ENCODE data around the gene PLXND1. TPM values are rescaled to one million over a fixed set of nuclear protein-coding genes. Genes with fewer than 3 reads are reported as not detected.

Gene PLXND1
- total RNA-seq, 1 experiment from 2014 or later, result 40.4 TPM

GRCh38 chr3:129629011-129629410, 22.5 kb upstream of the PLXND1 start:
- no peak for DNase-seq (ENCODE audit: low spot score)

- no peak for DNase-seq (ENCODE audit: low spot score)
Measured at GRCh38 chr3:129628169-129628522, 21.7 kb upstream of the PLXND1 start.

- no peak for DNase-seq (ENCODE audit: low spot score)
Measured at GRCh38 chr3:129627350-129628168, 21.1 kb upstream of the PLXND1 start.

GRCh38 chr3:129626744-129627349, 20.4 kb upstream of the PLXND1 start:
- DNase-seq (ENCODE audit: low spot score), result peak; percentile 83

- no peak for DNase-seq (ENCODE audit: low spot score)
Measured at GRCh38 chr3:129625072-129625874, 18.8 kb upstream of the PLXND1 start.

- no peak for DNase-seq (ENCODE audit: low spot score)
Measured at GRCh38 chr3:129624347-129625071, 18.0 kb upstream of the PLXND1 start.

GRCh38 chr3:129623447-129624118, 17.1 kb upstream of the PLXND1 start:
- DNase-seq (ENCODE audit: low spot score), result no peak

GRCh38 chr3:129622933-129623332, 16.5 kb upstream of the PLXND1 start:
- DNase-seq (ENCODE audit: low spot score), result no peak

- no peak for DNase-seq (ENCODE audit: low spot score)
Measured at GRCh38 chr3:129622226-129622874, 15.9 kb upstream of the PLXND1 start.

GRCh38 chr3:129621626-129622225, 15.2 kb upstream of the PLXND1 start:
- no peak for DNase-seq (ENCODE audit: low spot score)

- DNase-seq (ENCODE audit: low spot score), result no peak
Measured at GRCh38 chr3:129620828-129621559, 14.5 kb upstream of the PLXND1 start.

GRCh38 chr3:129619726-129620162, 13.3 kb upstream of the PLXND1 start:
- DNase-seq (ENCODE audit: low spot score), result no peak

GRCh38 chr3:129618901-129619671, 12.6 kb upstream of the PLXND1 start:
- DNase-seq (ENCODE audit: low spot score), result no peak

- no peak for DNase-seq (ENCODE audit: low spot score)
Measured at GRCh38 chr3:129618186-129618820, 11.8 kb upstream of the PLXND1 start.

- no peak for DNase-seq (ENCODE audit: low spot score)
Measured at GRCh38 chr3:129617381-129618185, 11.1 kb upstream of the PLXND1 start.

- DNase-seq (ENCODE audit: low spot score), result no peak
Measured at GRCh38 chr3:129616713-129617112, 10.2 kb upstream of the PLXND1 start.

GRCh38 chr3:129616291-129616690, 9.8 kb upstream of the PLXND1 start:
- DNase-seq (ENCODE audit: low spot score), result no peak

Measured in H4 (cell line).